ENCODE measurements around the gene COX7A1.

The COX7A1 gene

DNA sequence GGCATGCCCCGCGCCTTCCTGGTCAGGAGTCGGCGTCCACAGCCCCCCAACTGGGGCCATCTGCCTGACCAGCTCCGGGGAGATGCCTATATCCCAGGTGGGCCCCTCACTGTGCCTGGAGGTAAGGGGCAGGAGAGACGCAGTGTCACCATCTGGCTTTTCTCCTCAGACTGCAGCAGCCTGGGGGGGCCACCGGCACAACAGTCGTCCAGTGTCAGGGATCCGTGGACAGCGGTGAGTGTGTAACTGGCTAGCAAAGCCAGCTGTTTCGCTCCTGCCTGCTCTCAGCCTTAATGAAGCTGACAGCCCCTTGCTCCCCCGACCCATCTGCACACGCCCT, 41.1 kb downstream of the COX7A1 start:
- DNase-seq (ENCODE audit: low read depth), result no peak

DNA sequence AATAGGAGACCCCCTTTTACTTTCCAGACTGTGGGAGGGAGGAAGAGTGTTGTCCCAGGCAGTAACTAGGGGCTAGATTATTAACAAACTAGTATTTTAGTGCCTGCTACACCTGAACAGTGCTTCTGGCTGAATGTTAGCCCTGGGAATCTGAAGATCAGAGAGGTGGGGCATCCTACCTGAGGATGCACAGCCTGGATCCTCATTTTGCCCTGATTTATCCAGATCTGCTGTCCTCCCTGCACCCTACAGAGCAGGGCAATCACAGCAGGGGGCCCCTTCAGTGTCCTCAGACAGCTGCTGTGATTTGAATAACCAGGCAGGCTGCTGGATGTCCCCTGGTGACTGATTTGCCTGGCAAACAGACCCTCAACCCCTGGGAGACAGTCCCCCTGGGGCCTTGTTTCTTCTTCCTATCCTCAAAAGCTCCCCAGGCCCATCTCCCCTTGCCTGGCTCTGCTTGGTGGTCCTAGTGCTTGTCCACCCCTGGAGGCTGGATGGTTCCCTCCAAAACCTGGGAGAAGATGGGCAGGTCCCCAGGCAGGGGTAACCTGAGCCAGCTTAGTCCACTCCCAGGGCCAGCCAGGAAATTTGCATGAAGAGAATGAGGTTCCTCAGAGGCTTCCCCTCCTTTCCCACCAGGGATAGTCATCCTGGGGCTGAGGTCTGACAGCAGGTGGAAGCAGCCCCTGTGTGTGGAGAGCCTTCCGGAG, 41.6 kb downstream of the COX7A1 start, which contains the start of gene OVOL3:
OVOL3 (plus strand) TSS at position 657 of the 713 bp plus-strand sequence. CDS start 60 bp downstream, outside the sequence.
- no peak for DNase-seq (ENCODE audit: low read depth)

DNA sequence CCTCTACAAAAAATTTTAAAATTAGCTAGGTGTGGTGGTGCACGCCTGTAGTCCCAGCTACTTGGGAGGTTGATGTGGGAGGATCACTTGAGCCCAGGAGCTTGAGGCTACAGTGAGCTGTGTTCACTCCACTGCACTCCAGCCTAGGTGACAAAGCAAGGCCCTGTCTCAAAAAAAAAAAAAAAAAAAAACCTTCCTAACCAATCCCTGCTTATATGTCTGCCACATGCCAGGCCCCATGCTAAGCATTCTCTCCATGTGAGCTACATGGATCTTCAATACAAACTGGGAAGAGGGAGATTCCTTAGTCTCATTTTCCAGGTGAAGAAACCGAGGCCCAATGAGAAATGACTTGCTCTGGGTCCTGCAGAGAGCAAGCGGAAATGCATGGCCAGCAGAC, 43.6 kb downstream of the COX7A1 start:
- DNase-seq (ENCODE audit: low read depth), result no peak

DNA sequence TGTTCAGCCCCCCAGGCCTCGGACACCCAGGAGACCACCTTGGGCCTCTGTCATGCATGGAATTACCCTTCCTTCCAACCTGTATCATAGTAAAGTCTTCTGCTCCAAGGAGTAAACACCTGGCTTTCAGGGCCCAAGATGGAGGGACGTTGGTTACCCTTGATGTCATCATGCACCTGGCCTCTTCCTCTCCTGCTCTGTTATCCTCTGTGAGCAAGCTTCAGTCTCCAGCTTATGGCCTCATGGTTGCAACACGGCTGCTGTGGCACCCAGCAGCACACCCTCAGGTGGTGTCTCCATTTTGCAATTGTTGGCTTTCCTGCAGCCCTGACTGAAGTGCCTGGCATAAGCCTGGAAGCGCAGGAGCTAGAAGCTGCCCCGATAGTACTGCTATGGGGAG, 45.3 kb downstream of the COX7A1 start:
- DNase-seq (ENCODE audit: low read depth), result no peak

DNA sequence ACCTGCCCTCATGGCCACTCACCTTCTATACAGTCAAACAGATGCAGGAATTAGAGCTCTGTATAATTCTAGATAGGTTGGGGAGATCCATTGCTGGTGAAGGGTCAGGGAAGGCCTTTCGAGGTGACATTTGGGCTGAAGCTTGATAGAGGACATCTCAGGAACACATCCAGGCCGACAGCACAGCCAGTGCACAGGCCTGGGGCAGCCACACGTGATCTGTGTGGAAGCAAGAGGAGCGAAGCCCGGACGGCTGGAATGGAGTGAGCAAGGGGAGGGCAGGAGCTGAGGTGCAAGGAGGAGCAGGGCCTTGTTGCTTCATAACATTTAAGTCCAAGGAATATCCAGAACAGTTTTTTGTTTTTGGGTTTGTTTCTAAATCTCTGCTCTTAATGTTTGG, 45.8 kb downstream of the COX7A1 start:
- DNase-seq (ENCODE audit: low read depth), result no peak

DNA sequence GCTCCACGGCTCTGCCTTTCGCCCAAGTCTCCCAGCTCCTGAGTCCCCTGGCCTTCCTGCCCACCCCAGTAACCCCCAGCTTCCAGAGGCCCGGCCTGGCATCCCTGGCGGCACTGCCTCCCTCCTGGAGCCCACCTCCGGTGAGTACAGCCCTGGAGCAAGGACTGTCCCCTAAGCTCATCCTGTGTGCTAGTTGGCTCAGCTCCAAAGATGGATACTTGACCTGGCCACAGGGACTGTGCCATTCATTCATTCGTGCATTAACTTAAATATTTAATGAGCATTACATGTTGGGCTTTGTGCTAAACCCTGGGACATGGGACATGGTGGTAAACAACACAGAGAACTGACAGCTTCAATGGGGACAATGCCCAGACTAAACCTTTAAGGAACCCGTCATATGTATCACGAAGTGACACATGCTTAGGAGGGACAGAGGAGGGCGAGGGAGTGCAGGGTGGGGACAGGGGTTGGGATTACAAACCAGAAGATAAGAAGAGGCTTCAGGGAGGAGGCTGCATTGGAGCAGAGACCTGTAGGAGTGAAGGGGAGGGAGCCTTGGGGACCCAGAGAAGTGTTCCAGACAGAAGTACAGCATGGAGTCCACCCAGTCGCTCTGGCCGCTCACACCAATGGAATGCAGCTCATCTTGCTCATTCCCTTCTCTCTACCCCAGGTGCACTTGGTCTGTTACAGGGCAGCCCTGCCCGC, 48.2 kb downstream of the COX7A1 start:
- no peak for DNase-seq (ENCODE audit: low read depth)

DNA sequence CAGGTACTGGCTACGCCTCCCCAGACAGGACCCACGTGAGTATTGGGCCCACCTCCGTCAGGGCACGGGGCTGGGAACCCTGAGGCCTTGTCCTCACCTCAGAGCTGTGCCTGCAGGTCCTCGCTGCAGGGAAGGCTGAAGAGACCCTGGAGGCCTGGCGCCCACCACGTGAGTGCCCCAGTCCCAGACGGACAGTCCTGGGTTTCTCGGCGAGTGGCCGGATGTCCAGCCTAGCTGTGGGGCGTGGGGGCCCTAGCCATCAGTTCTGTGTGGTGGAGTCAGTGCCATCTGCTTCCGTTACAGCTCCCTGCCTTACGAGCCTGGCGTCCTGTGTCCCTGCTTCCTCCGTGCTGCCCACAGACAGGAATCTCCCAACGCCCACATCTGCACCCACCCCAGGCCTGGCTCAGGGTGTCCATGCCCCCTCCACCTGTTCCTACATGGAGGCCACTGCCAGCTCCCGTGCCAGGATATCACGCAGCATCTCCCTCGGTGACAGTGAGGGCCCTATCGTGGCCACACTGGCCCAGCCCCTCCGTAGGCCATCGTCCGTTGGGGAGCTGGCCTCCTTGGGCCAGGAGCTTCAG, 49.1 kb downstream of the COX7A1 start:
- DNase-seq (ENCODE audit: low read depth), result no peak

DNA sequence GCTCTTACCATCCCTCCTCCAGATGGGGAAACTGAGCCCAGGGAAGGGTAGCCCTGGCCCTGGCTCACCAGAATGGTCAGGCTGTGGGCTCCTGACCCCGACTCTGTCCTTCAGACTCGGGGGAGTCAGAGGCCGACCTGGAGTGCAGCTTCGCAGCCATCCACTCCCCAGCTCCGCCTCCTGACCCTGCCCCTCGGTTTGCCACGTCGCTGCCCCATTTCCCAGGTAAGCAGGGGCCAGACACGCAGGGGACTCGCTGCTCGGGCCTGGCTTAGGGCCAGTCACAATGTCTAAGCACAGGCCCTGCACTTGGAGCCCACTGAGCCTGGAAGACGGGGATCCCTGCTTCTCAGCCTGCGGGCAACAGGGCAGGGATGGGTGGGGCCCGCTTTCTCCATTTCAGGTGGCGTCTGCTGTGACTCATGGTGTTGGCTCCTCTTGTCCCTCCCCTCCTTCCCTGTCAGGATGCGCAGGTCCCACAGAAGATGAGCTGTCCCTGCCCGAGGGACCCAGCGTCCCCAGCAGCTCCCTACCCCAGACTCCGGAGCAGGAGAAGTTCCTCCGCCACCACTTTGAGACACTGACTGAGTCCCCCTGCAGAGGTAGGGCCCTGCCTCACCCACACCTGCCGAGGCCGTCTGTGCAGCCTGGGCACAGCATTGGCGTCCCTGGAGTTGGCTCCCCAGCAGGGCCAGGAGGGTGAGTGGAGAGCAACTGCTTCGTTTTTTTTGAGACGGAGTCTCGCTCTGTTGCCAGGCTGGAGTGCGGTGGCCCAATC, 50.5 kb downstream of the COX7A1 start:
- no peak for DNase-seq (ENCODE audit: low read depth)

Data from activated T-cell treated with anti-CD3 and anti-CD28 coated beads for 24 hours (primary cell).